Activated CD4-positive, CD25-positive, alpha-beta regulatory T cell treated with anti-CD3 and anti-CD28 coated beads, Interleukin-2, amount 50 U/mL, for 72 hours (primary cell): ENCODE data around the gene PSMA4.
"Not testable (repeated sequence)": the region's sequence is repeated elsewhere in the genome, so short reads cannot be mapped to it uniquely, and the experiment has no call there.

Experiments
- DNase-seq: peaks from one replicate; pipeline ENCODE4 v3.0.0; 2021

Gene PSMA4

GRCh38 chr15:78540141-78540870 is at the start of gene PSMA4:
Gene PSMA4 (plus strand): TSS chr15:78540444. CDS start chr15:78541928, 1,484 bp downstream.
- DNase-seq, result peak; percentile 96

- no peak for DNase-seq
These were observed 47.4 kb upstream of the PSMA4 start for GRCh38 chr15:78492872-78493271.

- no peak for DNase-seq
These were observed 38.4 kb upstream of the PSMA4 start for GRCh38 chr15:78501857-78502256.

GRCh38 chr15:78502641-78503040 is 37.6 kb upstream of the PSMA4 start:
- DNase-seq, result no peak

GRCh38 chr15:78506971-78507830 is 33.0 kb upstream of the PSMA4 start, which contains the start of gene HYKK:
Gene HYKK (plus strand): TSS chr15:78507577. CDS start chr15:78513089, 5,512 bp downstream.
- peak; percentile 61 for DNase-seq

GRCh38 chr15:78507831-78508160 is 32.4 kb upstream of the PSMA4 start:
- no peak for DNase-seq

GRCh38 chr15:78508272-78508671 is 32.0 kb upstream of the PSMA4 start:
- DNase-seq, result no peak

- no peak for DNase-seq
These were observed 30.4 kb upstream of the PSMA4 start for GRCh38 chr15:78509726-78510312.

- not testable (repeated sequence) for DNase-seq
These were observed 20.2 kb upstream of the PSMA4 start for GRCh38 chr15:78520035-78520434.

GRCh38 chr15:78524230-78524629 is 16.0 kb upstream of the PSMA4 start:
- no peak for DNase-seq

GRCh38 chr15:78527325-78527724 is 12.9 kb upstream of the PSMA4 start:
- no peak for DNase-seq

GRCh38 chr15:78533331-78533730 is 6.9 kb upstream of the PSMA4 start:
- DNase-seq, result no peak

GRCh38 chr15:78536134-78536533 is 4.1 kb upstream of the PSMA4 start:
- no peak for DNase-seq

- no peak for DNase-seq
These were observed 2.9 kb upstream of the PSMA4 start for GRCh38 chr15:78537266-78537905.

- DNase-seq, result no peak
These were observed 1.9 kb upstream of the PSMA4 start for GRCh38 chr15:78538358-78538757.

GRCh38 chr15:78539464-78540140 is 642 bp upstream of the PSMA4 start:
- DNase-seq, result peak; percentile 34

GRCh38 chr15:78540871-78541743 is 863 bp downstream of the PSMA4 start:
- DNase-seq, result no peak

GRCh38 chr15:78541744-78542034 is 1.4 kb downstream of the PSMA4 start:
- no peak for DNase-seq

GRCh38 chr15:78542647-78543046 is 2.4 kb downstream of the PSMA4 start:
- DNase-seq, result no peak

- DNase-seq, result no peak
These were observed 9.9 kb downstream of the PSMA4 start for GRCh38 chr15:78550194-78550593.

GRCh38 chr15:78550815-78551214 is 10.6 kb downstream of the PSMA4 start:
- DNase-seq, result no peak

GRCh38 chr15:78551902-78552301 is 11.7 kb downstream of the PSMA4 start:
- no peak for DNase-seq
